Measurements from ENCODE around the gene SHISA4.

The SHISA4 gene

DNA sequence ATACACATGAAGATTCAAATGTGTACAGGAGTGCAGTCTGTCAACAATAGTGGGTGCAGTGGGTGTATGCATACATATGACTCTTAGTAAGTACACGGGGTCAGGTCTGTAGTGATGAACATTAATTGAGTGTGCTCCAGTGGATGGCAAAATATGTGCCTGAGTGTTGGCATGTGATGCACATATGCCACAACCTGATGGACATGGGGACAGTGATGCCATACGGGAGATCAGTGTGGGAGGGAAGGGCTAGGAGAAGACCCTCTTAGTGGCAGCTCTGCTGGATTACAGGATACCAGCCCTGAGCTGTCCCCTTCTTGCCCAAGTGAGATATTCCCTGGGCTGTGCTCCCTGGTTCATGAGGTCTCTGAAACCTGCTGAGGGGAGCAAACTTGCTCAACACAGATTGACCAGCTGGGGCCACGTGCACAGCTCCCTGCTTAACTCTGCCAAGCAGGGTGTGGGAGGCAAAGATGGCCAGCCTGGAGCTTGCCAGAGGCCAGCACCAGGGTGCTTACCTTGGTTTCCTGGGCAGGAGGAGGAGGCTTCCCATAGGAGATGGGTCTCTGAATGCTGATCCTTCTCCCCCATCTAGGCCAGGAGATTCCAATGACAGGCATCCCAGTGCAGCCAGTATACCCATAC is 2.2 kb downstream of the SHISA4 start:
- Histone ChIP-seq H3K4me1 (no peaks in the 10 kb centered on the region), H3K4me3 (ENCODE audit: low read depth, low read length) (no peak overlapping the region), H3K9me3 (no peaks in the 10 kb centered on the region), H3K36me3 (no peaks in the 10 kb centered on the region), H3K27me3 (no peaks in the 10 kb centered on the region)
- TF ChIP-seq, protein P1, sequence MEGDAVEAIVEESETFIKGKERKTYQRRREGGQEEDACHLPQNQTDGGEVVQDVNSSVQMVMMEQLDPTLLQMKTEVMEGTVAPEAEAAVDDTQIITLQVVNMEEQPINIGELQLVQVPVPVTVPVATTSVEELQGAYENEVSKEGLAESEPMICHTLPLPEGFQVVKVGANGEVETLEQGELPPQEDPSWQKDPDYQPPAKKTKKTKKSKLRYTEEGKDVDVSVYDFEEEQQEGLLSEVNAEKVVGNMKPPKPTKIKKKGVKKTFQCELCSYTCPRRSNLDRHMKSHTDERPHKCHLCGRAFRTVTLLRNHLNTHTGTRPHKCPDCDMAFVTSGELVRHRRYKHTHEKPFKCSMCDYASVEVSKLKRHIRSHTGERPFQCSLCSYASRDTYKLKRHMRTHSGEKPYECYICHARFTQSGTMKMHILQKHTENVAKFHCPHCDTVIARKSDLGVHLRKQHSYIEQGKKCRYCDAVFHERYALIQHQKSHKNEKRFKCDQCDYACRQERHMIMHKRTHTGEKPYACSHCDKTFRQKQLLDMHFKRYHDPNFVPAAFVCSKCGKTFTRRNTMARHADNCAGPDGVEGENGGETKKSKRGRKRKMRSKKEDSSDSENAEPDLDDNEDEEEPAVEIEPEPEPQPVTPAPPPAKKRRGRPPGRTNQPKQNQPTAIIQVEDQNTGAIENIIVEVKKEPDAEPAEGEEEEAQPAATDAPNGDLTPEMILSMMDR (IDR thresholded peaks at IDR 0.05; ENCODE audit: low read depth, low read length) = no peak
- DNase-seq = no peak

- Histone ChIP-seq H3K9me3 (no peaks in the 10 kb centered on the region), H3K4me1 (no peaks in the 10 kb centered on the region), H3K36me3 (no peaks in the 10 kb centered on the region), H3K27me3 (no peaks in the 10 kb centered on the region), H3K4me3 (ENCODE audit: low read depth, low read length) (no peak overlapping the region)
- TF ChIP-seq, protein P1 (IDR thresholded peaks at IDR 0.05; ENCODE audit: low read depth, low read length) = no peak
- DNase-seq = no peak
These were observed 2.9 kb downstream of the SHISA4 start for GRCh38 chr1:201891451-201892045.

DNA sequence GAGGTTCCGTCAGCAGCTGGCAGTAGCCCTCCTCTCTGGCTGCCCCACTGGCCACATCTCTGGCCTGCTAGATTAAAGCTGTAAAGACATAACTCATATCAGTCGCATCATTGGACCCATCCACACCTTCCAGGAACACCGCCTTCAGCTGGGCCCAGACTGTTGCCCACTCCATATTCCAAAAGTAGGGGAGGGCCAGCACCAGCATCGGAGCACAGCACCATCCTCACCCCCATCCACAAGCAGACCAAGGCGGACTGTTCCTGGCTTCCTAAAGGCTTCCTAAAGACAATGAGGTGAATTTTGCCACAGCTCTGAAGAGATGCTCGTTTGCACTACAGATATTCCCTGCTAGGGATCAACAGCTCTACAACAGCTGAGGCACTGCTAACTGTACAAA is 3.5 kb downstream of the SHISA4 start:
- Histone ChIP-seq H3K4me1 (no peaks in the 10 kb centered on the region), H3K27me3 (no peaks in the 10 kb centered on the region), H3K4me3 (ENCODE audit: low read depth, low read length) (no peak overlapping the region), H3K36me3 (no peaks in the 10 kb centered on the region), H3K9me3 (no peaks in the 10 kb centered on the region)
- no peak for DNase-seq
- TF ChIP-seq, protein P1 (IDR thresholded peaks at IDR 0.05; ENCODE audit: low read depth, low read length) = no peak

DNA sequence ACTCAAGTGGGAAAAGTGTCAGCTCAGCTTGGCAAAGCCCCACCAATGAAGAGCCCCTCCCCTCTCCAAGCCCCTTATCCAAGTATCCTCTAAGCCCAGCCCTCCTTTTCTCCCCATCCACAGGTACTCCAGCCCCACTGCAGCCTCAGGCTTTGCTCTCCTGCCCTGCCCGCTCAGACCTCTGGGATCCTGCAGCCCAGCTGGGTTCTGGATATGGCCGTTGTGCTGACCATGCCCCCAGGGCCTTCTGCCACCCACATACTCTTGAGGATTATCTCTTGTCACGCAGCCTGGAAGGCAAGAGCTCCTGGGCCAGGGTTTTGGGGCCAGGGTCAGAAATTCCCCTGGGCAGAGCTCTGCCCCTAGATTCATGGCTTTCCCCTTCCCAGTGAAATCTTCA is 4.7 kb downstream of the SHISA4 start:
- no peak for DNase-seq
- Histone ChIP-seq H3K4me3 (ENCODE audit: low read depth, low read length) (no peak overlapping the region), H3K4me1 (no peaks in the 10 kb centered on the region), H3K36me3 (no peaks in the 10 kb centered on the region), H3K27me3 (no peaks in the 10 kb centered on the region), H3K9me3 (no peaks in the 10 kb centered on the region)
- TF ChIP-seq, protein P1 (IDR thresholded peaks at IDR 0.05; ENCODE audit: low read depth, low read length) = no peak

GRCh38 chr1:201894343-201895119 is 5.8 kb downstream of the SHISA4 start:
- H3K9me3 ChIP-seq = no peaks in the 10 kb centered on the region
- no peaks in the 10 kb centered on the region for H3K27me3 ChIP-seq
- no peaks in the 10 kb centered on the region for H3K4me1 ChIP-seq
- H3K4me3 ChIP-seq (ENCODE audit: low read depth, low read length) = no peak overlapping the region
- H3K36me3 ChIP-seq = no peaks in the 10 kb centered on the region
- DNase-seq = no peak
- TF ChIP-seq, protein P1 (IDR thresholded peaks at IDR 0.05; ENCODE audit: low read depth, low read length) = no peak

All from BE2C (cell line).